DMS79 treated with DMSO at 0.1 percent for 48 hours (cell line): ENCODE results near the gene PTPN3.

Experiments used
- DNase-seq: peaks from one replicate; lab custom pipeline; 2025; lab: John Stamatoyannopoulos, UW

Gene PTPN3

DNA sequence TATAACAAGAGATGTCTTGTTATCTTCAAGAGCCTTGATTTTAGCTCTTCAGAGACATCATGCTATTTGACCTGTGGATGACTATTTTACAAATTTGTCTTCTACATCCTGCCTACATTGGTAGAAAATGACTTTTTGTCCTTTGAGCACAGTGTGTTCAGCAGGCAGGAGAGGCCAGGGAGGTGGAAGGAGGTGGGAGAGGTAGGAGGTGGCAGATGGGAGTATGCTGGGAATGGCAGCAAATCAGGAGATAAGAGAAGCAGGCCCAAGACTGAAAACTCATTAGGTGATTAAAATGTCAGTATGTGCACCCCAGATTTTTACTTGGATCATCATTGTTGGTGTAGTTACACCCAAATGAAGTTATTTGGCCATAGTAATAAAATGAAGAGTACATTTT, 44.1 kb downstream of the PTPN3 start:
- DNase-seq = no peak

DNA sequence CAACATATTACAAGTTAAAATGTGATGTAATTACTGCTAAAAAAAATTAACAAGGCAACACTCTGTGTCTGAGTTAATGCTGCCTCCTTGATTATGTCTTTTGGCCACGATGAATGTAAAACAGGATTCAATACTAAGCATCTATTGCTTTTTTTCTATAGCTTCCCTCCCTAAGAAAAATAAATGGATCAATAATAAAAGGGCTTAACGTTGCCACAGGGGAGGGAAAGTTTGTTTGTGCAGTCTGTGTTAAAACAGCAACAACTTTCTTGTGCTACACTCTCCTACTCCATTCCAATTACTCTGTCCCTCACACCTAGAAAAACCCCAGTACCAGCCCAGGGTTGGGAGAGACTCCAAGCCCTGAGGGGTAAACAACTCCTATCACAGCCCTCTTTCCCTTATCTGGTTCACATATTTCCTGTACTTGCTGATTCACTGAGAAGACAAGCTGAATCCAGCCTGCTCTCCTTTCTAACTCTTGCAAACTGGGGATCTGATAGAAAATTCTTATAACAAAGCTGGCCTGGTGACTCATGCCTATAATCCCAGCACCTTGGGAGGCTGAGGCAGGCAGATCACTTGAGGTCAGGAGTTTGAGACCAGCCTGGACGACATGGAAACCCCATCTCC, 44.8 kb downstream of the PTPN3 start:
- DNase-seq = no peak

DNA sequence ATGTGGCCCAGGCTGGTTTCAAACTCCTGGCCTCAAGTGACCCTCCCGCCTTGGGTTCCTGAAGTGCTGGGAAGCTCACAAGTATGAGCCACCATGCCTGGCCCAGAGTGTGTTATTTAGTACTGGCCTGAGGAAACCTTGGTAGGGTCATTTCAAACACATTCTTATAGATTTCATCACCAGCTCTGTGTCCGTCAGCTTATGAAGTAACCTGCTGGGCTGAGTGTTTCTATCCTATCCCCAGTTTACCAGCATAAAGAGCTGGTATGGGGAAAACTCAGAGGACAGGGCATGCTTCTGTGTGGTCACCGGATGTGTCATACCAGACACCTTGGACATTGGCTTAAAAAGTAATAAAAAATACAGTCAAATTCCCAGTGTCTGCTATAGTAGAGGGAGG, 45.3 kb downstream of the PTPN3 start:
- no peak for DNase-seq

DNA sequence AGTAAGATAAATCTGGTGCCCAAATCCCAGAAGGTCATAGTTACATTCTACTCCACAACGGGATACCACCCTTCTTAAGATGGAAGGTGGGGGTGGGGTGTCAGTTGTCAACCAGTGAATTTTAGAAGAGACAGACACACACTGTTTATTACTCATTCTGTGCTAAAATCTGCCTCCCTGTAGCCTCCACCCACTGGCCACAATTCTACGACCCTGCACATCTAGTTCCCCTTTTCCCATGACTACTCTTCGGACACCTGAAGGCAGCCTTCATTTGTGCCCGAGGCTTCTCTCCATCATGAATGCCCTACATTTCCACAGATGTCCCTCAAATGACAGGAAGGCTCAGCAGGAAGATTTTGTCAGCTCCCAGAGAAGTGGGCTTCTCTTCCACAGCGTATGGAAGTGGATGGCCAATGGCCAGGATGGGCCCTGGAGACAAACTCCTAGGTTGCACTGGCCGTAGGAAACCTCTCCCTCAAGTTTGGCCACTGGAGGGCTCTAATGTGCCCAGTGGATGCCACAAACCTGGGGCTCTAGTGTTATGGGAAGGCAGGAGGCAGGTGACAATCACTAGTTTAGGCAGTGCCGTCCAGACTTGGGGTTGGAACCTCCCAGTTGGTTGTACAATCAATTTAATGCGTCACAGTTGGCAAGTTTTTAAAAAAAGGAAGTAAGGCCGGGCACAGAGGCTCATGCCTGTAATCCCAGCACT, 46.6 kb downstream of the PTPN3 start:
- no peak for DNase-seq

DNA sequence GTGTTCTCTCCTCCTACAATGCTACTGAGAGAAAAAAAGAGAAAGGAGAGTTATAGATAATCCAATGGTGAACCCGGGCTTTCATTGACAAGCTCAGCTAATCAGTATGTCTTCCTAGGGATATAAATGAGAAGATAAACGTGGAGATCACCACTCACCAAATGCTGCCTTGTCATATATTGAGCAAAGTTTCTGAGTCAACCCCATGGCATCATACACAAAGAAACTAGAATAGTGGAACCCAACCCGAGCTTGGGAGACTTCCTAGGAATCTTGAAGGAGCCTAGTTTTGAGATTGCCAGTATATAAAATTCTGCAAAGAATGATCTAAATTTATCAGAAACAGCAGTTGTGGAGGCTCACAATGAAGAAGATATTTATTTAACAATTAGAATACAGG, 47.8 kb downstream of the PTPN3 start:
- no peak for DNase-seq

DNA sequence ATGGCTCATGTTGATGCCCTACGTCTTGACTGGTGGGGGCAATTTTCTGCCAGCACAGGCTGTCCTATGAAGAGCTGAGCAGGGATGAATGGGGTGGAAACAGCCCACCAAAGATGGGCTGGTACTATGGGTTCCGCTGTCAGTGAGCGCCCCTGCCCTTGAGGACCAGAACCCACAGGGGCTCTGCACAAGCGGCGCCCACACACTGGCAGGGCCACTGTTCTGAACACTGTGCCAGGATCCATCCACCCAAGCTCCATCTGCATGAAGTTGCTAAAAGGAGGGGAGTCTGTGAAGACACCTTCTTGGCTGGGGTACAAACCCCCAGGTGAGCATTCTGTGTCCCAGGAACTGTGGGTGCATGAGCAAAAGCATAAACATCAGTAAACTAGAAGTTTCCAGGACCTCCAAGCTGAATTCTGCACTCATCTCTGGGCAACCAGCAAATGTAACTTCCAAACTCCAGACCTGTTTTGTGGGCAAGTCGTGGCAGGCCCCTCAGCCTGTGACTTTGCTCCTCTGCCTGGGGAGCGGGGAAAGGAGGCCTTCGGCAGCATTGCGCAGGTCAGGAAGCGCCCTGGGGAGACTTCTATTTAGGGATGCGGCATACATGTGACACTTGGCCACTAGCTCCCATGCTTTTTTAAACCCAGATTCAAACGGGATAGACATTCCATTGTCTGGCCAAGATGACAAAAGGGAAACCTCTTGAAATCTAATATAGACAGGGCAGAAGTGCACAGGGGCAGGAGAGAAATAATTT, 48.9 kb downstream of the PTPN3 start:
- DNase-seq = no peak

DNA sequence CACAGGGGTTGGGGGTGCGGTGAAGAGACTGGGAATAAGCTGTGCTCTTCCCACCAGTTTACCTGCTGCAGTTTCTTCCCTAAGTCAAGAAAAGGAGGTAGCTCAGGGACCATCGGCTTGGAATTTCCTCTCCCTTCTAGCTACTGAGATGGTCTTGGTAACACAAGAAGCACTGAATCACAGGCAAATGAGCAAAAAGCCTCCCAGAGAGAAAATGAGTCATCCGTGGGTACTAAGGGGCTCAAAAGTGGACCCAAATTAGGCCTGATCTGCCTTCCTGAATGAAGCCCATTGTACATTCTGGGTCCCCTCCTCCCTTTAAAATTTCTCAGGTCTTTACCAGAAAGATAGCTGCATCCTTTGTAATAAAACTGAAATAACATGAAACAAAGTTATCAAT, 49.9 kb downstream of the PTPN3 start:
- DNase-seq = no peak

DNA sequence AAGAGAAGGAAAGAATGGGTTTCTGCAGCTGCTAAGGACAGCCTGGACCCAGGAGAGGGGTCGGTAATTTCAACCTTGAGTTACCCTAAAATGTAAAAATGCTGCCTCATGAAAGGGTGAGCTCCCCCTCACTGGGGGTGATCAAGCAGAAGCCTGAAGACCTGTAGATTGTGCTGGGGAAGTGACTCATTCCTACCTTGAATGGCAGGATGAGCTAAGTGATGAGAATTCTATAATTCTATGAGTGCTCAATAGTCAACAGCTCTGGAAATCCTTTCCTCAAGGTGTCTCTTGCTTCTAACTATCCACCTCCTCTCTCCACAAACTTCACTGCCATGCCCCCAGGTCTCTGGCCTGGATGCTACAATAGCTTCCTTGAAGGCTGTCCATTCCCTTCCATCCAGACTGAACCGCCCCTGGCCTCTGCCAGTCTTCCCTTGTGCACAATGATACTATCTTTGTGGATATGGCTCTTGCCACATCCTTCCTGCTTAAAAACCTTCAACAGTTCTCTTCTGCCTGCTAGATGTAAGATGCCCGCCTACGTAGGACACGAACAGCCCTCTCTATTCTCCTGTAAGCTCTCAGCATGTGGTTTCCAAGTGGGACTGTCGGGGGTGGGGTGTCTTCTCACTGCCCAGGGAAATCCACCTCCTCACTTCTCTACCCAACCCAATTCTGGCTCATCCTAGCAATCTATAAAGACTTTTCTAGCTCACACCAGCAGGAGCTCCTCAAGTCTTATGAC, 50.6 kb downstream of the PTPN3 start:
- no peak for DNase-seq

DNA sequence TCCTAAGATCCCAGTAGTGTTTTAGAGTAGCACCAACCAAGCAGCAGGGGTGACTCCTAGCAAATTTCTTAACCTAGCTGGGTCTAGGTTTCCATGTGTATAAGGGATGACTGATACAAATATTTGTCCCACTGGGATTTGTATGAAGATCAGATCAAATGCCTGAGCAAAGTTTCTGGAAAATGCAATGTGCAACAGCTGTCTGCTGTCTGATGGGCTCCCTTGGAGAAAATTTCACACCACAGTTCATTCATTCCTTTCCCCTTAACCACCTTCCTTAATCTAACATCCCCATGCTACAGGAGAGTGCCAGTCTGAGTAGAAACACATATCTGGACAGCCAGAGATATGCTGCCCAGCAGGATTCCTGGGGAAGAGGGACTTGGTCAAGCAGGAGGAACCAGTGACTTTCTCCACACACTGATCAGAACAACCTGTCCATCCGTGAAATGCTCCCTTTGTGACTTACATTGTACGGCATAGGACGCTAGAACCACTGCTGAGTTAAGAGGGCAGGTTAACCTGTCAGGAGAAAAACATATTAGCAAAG, 53.3 kb downstream of the PTPN3 start:
- no peak for DNase-seq

DNA sequence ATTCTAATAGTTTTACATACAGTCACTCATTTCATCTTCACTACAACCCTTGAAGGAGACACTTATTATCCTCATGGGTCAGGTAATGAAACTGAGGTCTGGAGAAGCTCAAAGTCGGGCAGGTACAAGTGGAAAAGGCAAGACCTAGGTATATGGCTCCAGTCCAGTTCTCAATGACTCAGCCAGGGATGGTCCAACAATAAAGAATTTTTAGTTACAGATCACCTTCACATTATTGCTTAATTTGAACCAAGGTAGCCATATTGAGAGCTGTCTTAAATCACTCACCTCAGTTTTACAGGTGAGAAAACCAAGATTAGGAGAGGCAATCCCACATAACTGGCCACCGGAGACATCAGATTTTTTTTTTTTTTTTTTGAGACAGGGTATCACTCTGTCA, 55.4 kb downstream of the PTPN3 start:
- no peak for DNase-seq

DNA sequence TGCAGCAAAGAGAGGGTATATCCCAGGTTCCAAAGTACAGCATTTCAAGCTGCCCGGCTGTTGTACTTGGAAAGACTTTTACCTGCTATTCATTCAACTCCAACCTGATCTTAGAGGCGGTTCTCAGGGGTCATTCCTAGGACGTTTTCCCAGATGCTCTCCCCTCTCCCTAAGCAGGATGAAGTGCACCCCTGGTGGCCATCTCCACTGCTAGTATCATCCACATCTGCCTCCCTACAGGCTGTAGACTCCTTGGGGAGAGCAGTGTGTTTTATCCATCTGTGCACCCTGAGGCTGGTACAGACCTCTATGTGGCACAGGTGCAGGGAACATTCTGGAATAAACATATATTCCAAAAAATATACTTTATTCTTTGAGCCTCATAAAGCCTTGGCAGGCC, 56.8 kb downstream of the PTPN3 start:
- DNase-seq = no peak

DNA sequence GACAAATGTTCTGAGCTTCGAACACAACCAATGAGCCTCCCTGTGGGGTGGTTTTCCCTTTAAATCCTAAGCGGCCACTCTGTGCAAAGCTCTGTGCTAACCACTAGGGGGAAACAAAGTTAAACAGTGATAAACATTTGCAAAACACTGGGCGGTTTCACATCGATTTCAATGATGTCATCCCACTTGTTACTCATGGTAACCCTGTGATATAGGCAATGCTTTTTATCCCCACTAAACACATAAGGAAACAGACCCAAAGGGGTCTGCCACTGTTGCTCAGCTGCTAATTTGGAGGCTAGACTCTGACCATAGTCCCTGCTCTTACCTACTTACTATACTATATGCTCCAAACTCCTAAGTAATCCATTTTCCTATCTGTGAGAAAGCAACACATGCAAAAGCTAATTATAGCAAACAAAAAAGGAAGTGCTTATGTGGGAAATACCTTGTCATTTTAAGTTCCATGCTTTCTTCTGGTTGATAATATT, 57.3 kb downstream of the PTPN3 start:
- DNase-seq = no peak

DNA sequence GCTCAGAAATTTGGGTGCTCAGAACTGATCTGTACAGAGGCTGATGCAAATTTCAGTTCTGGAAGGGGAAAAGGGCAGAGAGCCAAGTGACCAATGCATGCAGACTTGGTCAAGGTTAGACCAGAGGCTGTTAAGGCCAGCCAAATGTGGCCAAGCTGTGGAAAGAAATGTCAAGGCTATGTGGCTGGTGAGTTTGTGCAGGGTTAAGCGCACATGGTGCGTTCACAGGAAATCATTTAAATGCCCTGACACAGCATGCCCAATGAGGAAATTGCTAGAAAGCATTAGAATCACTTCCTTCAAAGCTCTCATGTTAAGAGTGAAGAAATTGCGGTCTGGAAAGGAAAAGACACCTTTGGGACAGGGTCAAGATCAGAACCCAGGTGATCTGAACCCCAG, 58.0 kb downstream of the PTPN3 start:
- no peak for DNase-seq

DNA sequence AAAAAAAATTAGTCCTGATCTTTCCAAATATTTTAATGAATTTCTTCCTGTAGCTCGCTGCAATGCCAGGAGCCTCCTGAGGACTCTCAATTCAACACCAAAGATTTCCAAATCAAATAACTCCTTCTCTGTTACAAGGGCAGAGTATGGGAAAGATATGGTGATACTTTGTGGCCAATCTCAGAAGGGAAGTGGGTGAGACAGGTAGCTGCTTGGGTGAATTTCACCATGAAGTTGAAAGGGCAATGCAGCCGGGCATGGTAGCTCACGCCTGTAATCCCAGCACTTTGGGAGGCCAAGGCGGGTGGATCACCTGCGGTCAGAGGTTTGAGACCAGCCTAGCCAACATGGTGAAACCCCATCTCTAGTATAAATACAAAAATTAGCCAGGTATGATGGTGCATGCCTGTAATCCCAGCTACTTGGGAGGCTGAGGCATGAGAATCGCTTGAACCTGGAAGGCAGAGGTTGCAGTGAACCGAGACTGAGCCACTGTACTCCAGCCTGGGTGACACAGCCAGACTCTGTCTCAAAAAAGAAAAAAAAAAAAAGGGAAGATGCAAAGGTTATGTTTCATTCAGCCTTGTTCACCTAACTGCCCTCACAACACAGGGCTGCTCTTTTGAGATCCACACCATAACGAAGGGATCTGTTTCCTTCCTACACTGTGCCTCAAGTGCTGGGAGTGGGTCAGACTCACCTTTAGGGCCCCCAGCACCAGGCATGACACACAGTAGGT, 58.6 kb downstream of the PTPN3 start:
- no peak for DNase-seq

DNA sequence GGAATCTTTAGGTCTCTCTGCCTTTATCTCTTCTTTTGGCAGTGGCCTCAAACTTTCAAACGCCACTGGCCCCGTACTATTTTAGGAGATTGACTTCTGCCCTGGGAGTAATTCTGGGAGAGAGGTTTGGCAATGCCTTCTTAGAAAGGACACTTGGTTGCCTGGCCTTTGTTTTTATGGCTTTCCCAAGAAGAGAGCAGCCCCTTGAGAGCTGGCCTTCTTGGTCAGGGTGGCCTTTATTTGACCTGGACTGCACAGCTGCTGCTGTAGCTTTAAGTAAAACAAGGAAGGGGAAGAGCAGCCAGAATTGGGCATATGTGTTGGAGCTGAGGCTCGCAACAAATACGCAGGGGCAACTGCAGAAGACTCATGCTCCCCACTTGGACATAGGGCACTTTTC, 60.8 kb downstream of the PTPN3 start:
- no peak for DNase-seq

DNA sequence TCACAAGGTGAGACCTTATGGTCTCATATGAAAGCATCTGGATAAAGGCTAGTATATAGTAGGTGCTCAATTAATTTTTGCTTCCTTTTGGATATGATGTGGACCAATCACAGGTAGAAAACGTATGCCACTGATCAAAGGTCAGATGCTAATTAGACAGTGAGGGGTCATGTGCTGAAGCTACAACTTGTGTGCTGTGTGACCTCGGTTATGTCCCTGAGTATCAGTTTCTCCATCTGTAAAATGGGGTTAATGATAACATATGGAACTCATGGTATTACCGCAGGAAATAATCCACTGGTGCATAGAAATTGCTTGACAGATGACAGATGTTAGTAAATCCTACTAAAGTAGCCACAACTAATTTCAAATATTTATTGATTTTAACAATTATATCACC, 62.0 kb downstream of the PTPN3 start:
- no peak for DNase-seq

DNA sequence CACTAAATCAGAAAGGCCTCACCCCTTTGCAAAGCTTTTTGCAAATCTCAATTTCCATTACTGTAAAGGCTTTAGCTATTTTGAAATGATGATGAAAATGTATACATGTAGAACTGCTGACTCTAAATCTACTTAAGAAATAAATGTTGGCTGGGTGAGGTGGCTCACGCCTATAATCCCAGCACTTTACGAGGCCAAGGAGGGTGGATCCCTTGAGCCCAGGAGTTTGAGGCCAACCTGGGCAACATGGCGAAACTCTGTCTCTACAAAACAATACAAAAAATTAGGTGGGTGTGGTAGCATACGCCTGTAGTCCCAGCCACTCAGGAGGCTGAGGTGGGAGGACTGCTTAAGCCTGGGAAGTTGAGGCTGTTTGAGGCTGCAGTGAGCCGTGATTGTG, 64.6 kb downstream of the PTPN3 start:
- no peak for DNase-seq

DNA sequence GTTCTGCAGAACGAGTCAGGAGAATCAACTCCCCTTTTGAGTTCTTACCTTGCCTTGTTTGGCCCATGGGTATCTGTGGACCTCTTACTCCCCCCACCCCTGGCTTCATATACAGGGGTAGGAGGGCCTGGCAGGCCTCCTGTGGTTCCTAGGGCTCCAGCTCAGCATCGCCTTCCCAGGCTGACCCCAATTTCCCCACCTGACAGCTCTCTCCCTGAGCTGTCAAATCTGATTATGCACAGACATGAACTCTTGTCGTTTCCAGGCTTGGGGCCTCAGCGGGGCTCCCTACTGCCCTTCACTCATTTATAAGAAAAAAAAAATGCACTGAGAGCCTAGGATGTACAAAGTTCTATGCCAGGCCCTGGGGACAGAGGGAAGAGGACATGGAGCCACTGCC, 67.9 kb downstream of the PTPN3 start:
- no peak for DNase-seq

DNA sequence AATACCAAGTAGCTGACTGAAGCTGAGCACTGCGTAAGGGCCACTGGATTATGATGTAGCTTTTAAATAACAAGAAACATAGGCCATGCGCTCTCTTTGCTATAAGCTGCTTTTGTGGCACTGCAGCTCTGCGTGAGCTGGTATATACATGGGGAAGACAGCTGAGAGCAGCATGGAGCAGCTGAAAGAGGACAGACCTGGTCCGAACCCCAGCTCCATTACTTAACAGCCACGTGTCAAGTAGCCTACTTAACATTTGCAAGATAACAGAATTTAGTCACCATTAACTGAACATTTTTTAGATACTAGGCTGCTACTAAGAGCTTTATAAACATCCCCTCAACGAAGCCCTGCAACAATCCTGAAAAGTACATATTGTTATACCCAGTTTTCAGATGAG, 69.3 kb downstream of the PTPN3 start:
- DNase-seq = no peak

DNA sequence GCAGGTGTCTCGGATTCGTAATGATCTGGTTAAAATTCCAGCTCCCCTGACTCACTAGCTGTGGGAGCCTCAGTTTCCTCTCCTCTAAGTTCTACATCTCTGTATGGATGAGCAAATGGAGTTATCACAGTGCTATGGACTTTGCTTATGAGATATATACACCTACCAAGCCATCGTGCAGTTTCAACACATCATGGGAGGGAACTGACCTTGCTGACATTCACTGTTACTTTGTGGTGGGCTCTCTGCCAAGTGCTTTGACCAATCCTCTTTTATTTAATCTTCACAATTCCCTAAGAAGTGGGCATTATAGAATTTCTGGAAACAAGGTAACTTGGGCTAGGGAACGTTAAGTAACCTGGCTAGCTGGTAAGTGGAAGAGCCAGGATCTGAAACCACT, 70.2 kb downstream of the PTPN3 start:
- no peak for DNase-seq

DNA sequence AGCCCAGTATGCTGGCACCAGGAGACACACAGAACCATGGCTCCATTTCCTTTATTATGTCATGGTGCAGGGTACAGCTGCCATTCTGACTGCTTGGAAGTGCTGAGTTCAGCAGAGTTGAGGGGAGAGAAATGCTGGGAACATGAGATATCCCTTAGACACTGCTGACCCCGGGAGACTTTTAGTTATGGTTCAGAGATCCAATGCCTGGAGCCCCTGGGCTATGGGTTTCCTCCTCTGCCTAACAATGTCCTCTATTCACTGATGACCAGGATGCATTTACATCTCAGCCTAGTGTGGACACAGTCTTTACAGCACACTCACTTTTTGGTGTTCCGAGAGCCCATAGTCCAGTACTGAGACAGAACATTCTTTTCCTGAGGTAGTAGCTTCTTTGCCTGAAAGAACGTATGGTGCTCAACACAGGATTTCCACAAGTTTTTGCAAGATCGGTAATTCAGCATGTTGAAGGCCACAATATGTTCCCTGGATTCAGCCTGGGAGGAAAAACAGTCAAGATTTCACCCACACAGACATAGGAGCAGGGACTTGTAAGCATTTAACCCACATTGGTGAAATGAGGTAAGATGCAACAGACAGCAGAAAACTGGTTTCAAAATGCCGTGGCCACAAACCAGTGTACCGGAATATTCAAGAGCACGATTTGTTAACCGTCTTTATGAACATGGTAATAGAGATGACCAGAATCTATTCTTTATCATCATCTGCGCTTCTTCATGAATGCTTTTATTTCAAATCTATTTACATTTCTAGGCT, 71.3 kb downstream of the PTPN3 start:
- DNase-seq = no peak
